Measurements from ENCODE around the gene UPK2.

- no peak for TF ChIP-seq CTCF (conservative IDR thresholded peaks at IDR 0.05 in 1 of 2, IDR thresholded peaks at IDR 0.05 in 1 of 2; ENCODE audit: low read depth in 1 of 2, low read length in 2 of 2)
- TF ChIP-seq EZH2 (IDR thresholded peaks at IDR 0.05; ENCODE audit: low read length, missing control alignments), result no peak
These were observed 16.6 kb upstream of the UPK2 start for GRCh38 chr11:118939404-118939915.
